PC-3 (cell line): ENCODE results near the gene C1orf115. TPM values are rescaled to one million over a fixed set of nuclear protein-coding genes. Genes with fewer than 3 reads are reported as not detected.

ENCODE experiments used
- ATAC-seq: fragments of 200-7000 bp; cut with Tn5 transposase; 2 replicates; pipeline ENCODE4 v1.9.1; 2020; ENCODE audit warnings: mild to moderate bottlenecking, moderate library complexity
- BruUV-seq: library from RNA; stranded (reverse); fragments of 400-500 nt; replicated peaks from 2 replicates; lab custom pipeline; 2021; lab: Mats Ljungman, UMichigan
- CTCF ChIA-PET: fragments of 300-600 bp; sonication (Branson Sonifier 250); formaldehyde crosslinking; loops from one replicate; lab custom pipeline; 2022; ENCODE audit warnings: antibody characterized with exemption; lab: Charles Lee
- POLR2A ChIA-PET: fragments of 300-600 bp; sonication (Branson Sonifier 250); formaldehyde crosslinking; loops from one replicate; lab custom pipeline; 2022; ENCODE audit warnings: antibody characterized with exemption; ENCODE audit not compliant: unreplicated experiment; lab: Charles Lee
- DNase-seq: peaks from one replicate; pipeline ENCODE4 v3.0.0-alpha.2; 2015
- H2AFZ ChIP-seq: fragments of 300-600 bp; sonication (generic); 2 replicates; pipeline ENCODE4 v1.6.0; 2016; ENCODE audit warnings: antibody characterized with exemption, low read length
- H3F3A ChIP-seq: fragments of 300-600 bp; sonication (generic); one replicate; pipeline ENCODE4 v1.6.0; 2017; ENCODE audit warnings: antibody characterized with exemption, low read length, control low read depth, mild to moderate bottlenecking; ENCODE audit not compliant: unreplicated experiment
- H3K27ac ChIP-seq: fragments of 300-600 bp; sonication (generic); 2 replicates; pipeline ENCODE4 v1.5.1; 2016; ENCODE audit warnings: mild to moderate bottlenecking, low read length
- H3K27me3 ChIP-seq: fragments of 300-600 bp; sonication (generic); 2 replicates; pipeline ENCODE4 v1.6.1; 2016; ENCODE audit warnings: low read length, mixed read lengths
- H3K36me3 ChIP-seq: fragments of 300-600 bp; sonication (generic); 2 replicates; pipeline ENCODE4 v1.6.1; 2016; ENCODE audit warnings: low read depth, mixed run types, low read length, mixed read lengths
- H3K4me1 ChIP-seq: fragments of 300-600 bp; sonication (generic); 2 replicates; pipeline ENCODE4 v1.5.1; 2016; ENCODE audit warnings: low read length; ENCODE audit not compliant: insufficient read depth
- H3K4me2 ChIP-seq: fragments of 300-600 bp; sonication (generic); 2 replicates; pipeline ENCODE4 v1.6.0; 2016; ENCODE audit warnings: low read length
- H3K4me3 ChIP-seq: fragments of 300-600 bp; sonication (generic); 2 replicates; pipeline ENCODE4 v1.5.1; 2016; ENCODE audit warnings: mild to moderate bottlenecking, low read length, mixed read lengths
- H3K79me2 ChIP-seq: fragments of 300-600 bp; sonication (generic); 2 replicates; pipeline ENCODE4 v1.6.1; 2017; ENCODE audit warnings: low read length, mixed read lengths
- H3K9ac ChIP-seq: fragments of 300-600 bp; sonication (generic); 2 replicates; pipeline ENCODE4 v1.6.0; 2016; ENCODE audit warnings: mild to moderate bottlenecking, low read length
- H3K9me2 ChIP-seq: fragments of 300-600 bp; sonication (generic); replicated peaks from 2 replicates; pipeline ENCODE4 v1.6.1; 2016; ENCODE audit warnings: mixed run types, low read length, mixed read lengths
- H3K9me3 ChIP-seq: fragments of 300-600 bp; sonication (generic); 2 replicates; pipeline ENCODE4 v1.6.1; 2016; ENCODE audit warnings: low read length, mixed read lengths
- H4K20me1 ChIP-seq: fragments of 300-600 bp; sonication (generic); 2 replicates; pipeline ENCODE4 v1.6.1; 2016; ENCODE audit warnings: low read length, mixed read lengths
- CTCF ChIP-seq: fragments of 300-600 bp; sonication (generic); conservative IDR thresholded peaks from 2 replicates; pipeline ENCODE4 v1.5.1; 2017; ENCODE audit warnings: antibody characterized with exemption, low read depth, mild to moderate bottlenecking, low read length
- EZH2 ChIP-seq: fragments of 300-600 bp; sonication (generic); IDR thresholded peaks from one replicate; pipeline ENCODE4 v1.6.1; 2017; ENCODE audit warnings: antibody characterized with exemption, mild to moderate bottlenecking, low read length; ENCODE audit not compliant: unreplicated experiment
- EZH2phosphoT487 ChIP-seq: fragments of 300-600 bp; sonication (generic); IDR thresholded peaks from 2 replicates; pipeline ENCODE4 v1.6.1; 2018; ENCODE audit warnings: mild to moderate bottlenecking, antibody characterized with exemption, low read length, borderline replicate concordance
- intact Hi-C: fragments of 100-400 bp; cut with micrococcal nuclease; formaldehyde crosslinking; loops from 2 replicates; pipeline ENCODE4 v1.9.0; 2023
- total RNA-seq: library from RNA; depleted of rRNA; stranded (reverse); fragments of >200 nt; gene quantifications from 2 replicates; pipeline ENCODE4 v1.2.3, GENCODE V29; 2014

Gene C1orf115
- total RNA-seq, 1 experiment from 2014 or later, result 5.9 TPM

GRCh38 chr1:220701974-220702373 is 11.8 kb downstream of the C1orf115 start:
- no peak for DNase-seq
- Histone ChIP-seq H2AFZ (no peak overlapping the region), H3K4me3 (no peak overlapping the region), H3K36me3 (no peaks in the 10 kb centered on the region), H3F3A (no peaks in the 10 kb centered on the region), H4K20me1 (no peaks in the 10 kb centered on the region), H3K9me3 (no peaks in the 10 kb centered on the region), H3K4me1 (no peaks in the 10 kb centered on the region), H3K9me2 (no peaks in the 10 kb centered on the region), H3K4me2 (no peak overlapping the region), H3K27ac (no peak overlapping the region), H3K79me2 (no peaks in the 10 kb centered on the region), H3K9ac (no peak overlapping the region), H3K27me3 (no peaks in the 10 kb centered on the region)
- ATAC-seq, result no peak
- intact Hi-C loops, result no loop called here
- POLR2A ChIA-PET, result no interaction called here
- no peak for TF ChIP-seq EZH2phosphoT487
- TF ChIP-seq CTCF, result no peak
- TF ChIP-seq EZH2, result no peak
- CTCF ChIA-PET, result no interaction called here
- BruUV-seq, result no TSS peak

GRCh38 chr1:220702733-220703270 is 12.6 kb downstream of the C1orf115 start:
- no peak for ATAC-seq
- no peak for DNase-seq
- intact Hi-C loops, result no loop called here
- no peak overlapping the region for H2AFZ ChIP-seq
- no peaks in the 10 kb centered on the region for H3K9me3 ChIP-seq
- H4K20me1 ChIP-seq, result no peaks in the 10 kb centered on the region
- TF ChIP-seq CTCF (no peak), EZH2 (no peak), EZH2phosphoT487 (no peak)
- H3K4me1 ChIP-seq, result no peaks in the 10 kb centered on the region
- ChIA-PET POLR2A (interaction anchor here (0.6 kb wide), 1 partner anchor 619 kb away, joined by 4 read pairs; no protein-coding TSS in a partner anchor), CTCF (interaction anchor here (0.5 kb wide), 1 partner anchor 676 kb away, joined by 3 read pairs; no protein-coding TSS in a partner anchor)
- no peaks in the 10 kb centered on the region for H3K79me2 ChIP-seq
- no peaks in the 10 kb centered on the region for H3K27me3 ChIP-seq
- no peak overlapping the region for H3K4me2 ChIP-seq
- no peaks in the 10 kb centered on the region for H3K9me2 ChIP-seq
- no TSS peak for BruUV-seq
- no peaks in the 10 kb centered on the region for H3F3A ChIP-seq
- no peak overlapping the region for H3K9ac ChIP-seq
- no peak overlapping the region for H3K27ac ChIP-seq
- H3K36me3 ChIP-seq, result no peaks in the 10 kb centered on the region
- no peak overlapping the region for H3K4me3 ChIP-seq

DNA sequence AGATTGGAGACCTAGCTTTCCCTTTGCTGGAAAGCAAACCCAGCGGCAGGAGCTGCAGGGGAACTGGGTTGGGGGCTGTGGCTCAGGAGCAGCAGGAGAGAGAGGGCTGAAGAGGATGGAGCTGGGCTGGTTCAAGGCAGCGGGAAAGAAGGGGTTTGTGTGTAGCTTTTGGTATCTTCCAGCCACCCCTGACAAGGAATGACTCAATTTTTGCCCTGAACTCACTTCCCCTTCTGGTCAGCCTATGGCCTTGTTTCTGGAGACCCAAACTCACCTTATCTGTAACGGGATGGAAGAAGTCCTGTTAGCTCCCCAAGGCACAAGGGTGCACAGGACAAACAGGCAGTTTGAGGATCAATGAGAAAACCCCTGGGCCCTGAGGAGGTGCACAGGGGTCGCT is 13.1 kb downstream of the C1orf115 start:
- no peaks in the 10 kb centered on the region for H3K9me3 ChIP-seq
- intact Hi-C loops, result no loop called here
- H3K36me3 ChIP-seq, result no peaks in the 10 kb centered on the region
- no peaks in the 10 kb centered on the region for H3K9me2 ChIP-seq
- H2AFZ ChIP-seq, result no peak overlapping the region
- ChIA-PET POLR2A (no interaction called here), CTCF (no interaction called here)
- no peak overlapping the region for H3K4me3 ChIP-seq
- no peak overlapping the region for H3K9ac ChIP-seq
- no TSS peak for BruUV-seq
- H3F3A ChIP-seq, result no peaks in the 10 kb centered on the region
- no peaks in the 10 kb centered on the region for H3K79me2 ChIP-seq
- H4K20me1 ChIP-seq, result no peaks in the 10 kb centered on the region
- H3K27ac ChIP-seq, result no peak overlapping the region
- H3K4me1 ChIP-seq, result no peaks in the 10 kb centered on the region
- no peak overlapping the region for H3K4me2 ChIP-seq
- no peaks in the 10 kb centered on the region for H3K27me3 ChIP-seq
- ATAC-seq (no peak), DNase-seq (no peak)
- TF ChIP-seq EZH2phosphoT487, result no peak
- no peak for TF ChIP-seq EZH2
- no peak for TF ChIP-seq CTCF
